Tibial nerve (tissue), 3 donors: Measurements from ENCODE around the gene PRMT2.

Experiments
- CTCF ChIP-seq, 5 experiments: fragments of 200-600 bp in 3 of 5; fragments of 450-650 bp in 2 of 5; sonication (generic) in 3 of 5; IDR thresholded peaks; one replicate each; pipeline ENCODE4 v1.5.1; 2016 to 2019; ENCODE audit warnings: antibody characterized with exemption in 5 of 5, mild to moderate bottlenecking in 3 of 5, moderate library complexity in 2 of 5
- POLR2A ChIP-seq, 2 donors: fragments of 450-650 bp; IDR thresholded peaks; one replicate each; pipeline ENCODE4 v1.6.1; 2017; ENCODE audit warnings: antibody characterized with exemption in 2 of 2, mild to moderate bottlenecking in 2 of 2, moderate library complexity in 2 of 2

GRCh38 chr21:46661642-46662366, 26.3 kb downstream of the PRMT2 start:
- TF ChIP-seq CTCF (IDR thresholded peaks at IDR 0.05): no peak
- TF ChIP-seq POLR2A (IDR thresholded peaks at IDR 0.05): no peak
